Measurements from ENCODE around the gene SLPI.

DNA sequence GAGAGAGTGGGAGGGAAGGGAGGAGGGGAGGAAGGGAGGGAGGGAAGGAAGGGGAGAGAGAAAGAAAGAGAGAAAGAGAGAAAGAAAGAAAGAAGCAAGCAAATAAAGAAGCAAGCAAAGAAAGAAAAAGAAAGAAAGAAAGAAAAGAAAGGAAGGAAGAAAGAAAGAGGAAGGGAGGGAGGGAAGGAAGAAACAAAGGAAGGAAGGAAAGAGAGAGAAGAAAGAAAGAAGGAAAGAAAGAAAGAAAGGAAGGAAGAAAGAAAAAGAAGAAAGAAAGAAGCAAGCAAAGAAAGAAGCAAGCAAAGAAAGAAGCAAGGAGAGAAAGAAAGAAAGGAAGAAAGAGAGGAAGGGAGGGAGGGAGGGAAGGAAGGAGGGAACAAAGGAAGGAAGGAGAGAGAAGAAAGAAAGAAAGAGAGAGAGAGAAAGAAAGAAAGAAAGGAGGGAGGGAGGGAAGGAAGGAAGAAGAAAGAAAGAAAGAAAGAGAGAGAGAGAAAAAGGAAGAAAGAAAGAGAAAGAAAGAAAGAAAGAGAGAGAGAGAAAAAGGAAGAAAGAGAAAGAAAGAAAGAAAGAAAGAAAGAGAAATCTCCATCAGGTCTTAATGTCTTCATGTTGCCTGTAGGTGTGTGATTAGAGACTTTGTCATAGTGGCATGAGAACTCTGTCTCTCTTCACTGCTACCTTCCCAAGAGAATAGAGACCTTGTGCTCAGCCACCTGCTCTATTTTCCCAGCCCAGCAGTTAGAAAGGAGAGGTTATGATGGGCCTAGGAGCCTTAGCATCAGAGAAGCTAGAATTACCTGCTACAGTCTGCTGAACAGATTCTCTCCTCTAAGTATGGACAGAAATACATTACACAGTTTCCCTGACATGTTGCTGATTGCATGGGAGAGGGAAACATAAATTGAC is 42.5 kb downstream of the SLPI start:
- TF ChIP-seq, protein P1, sequence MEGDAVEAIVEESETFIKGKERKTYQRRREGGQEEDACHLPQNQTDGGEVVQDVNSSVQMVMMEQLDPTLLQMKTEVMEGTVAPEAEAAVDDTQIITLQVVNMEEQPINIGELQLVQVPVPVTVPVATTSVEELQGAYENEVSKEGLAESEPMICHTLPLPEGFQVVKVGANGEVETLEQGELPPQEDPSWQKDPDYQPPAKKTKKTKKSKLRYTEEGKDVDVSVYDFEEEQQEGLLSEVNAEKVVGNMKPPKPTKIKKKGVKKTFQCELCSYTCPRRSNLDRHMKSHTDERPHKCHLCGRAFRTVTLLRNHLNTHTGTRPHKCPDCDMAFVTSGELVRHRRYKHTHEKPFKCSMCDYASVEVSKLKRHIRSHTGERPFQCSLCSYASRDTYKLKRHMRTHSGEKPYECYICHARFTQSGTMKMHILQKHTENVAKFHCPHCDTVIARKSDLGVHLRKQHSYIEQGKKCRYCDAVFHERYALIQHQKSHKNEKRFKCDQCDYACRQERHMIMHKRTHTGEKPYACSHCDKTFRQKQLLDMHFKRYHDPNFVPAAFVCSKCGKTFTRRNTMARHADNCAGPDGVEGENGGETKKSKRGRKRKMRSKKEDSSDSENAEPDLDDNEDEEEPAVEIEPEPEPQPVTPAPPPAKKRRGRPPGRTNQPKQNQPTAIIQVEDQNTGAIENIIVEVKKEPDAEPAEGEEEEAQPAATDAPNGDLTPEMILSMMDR (IDR thresholded peaks at IDR 0.05 in 4 of 5, conservative IDR thresholded peaks at IDR 0.05 in 1 of 5): no peak
- TF ChIP-seq POLR2A (IDR thresholded peaks at IDR 0.05): no peak
